IMR-90 (cell line): ENCODE data around the gene DCHS1. TPM values are rescaled to one million over a fixed set of nuclear protein-coding genes. Genes with fewer than 3 reads are reported as not detected.

ENCODE experiments used
- ATAC-seq: fragments of 200-7000 bp; cut with Tn5 transposase; 2 replicates; pipeline ENCODE4 v1.9.1; 2020; ENCODE audit warnings: low read depth, mild to moderate bottlenecking, moderate library complexity
- BruUV-seq: library from RNA; stranded (reverse); fragments of 400-500 nt; replicated peaks from 2 replicates; lab custom pipeline; 2021; lab: Mats Ljungman, UMichigan
- CTCF ChIA-PET: fragments of 300-600 bp; formaldehyde crosslinking; extraction: SDS; loops from one replicate; lab custom pipeline; 2021; ENCODE audit warnings: antibody characterized with exemption; lab: Yijun Ruan, JAX
- POLR2A ChIA-PET: fragments of 300-600 bp; sonication (Branson Sonifier 250); formaldehyde crosslinking; loops from one replicate; lab custom pipeline; 2022; ENCODE audit warnings: antibody characterized with exemption; ENCODE audit not compliant: unreplicated experiment; lab: Charles Lee
- DNase-seq: peaks from one replicate; pipeline ENCODE4 v3.0.0; 2013
- H2AFZ ChIP-seq: replicated peaks from 2 replicates; pipeline ENCODE3; 2013; ENCODE audit warnings: low read length, mild to moderate bottlenecking; ENCODE audit not compliant: poor library complexity
- H2AK5ac ChIP-seq: 2 replicates; pipeline ENCODE4 v1.6.1; 2013; ENCODE audit warnings: low read depth, low read length, inconsistent platforms
- H2AK9ac ChIP-seq: replicated peaks from 2 replicates; pipeline ENCODE3; 2013; ENCODE audit warnings: mild to moderate bottlenecking, low read depth, low read length, moderate library complexity; ENCODE audit not compliant: poor library complexity
- H2BK120ac ChIP-seq: 2 replicates; pipeline ENCODE4 v1.6.1; 2013; ENCODE audit warnings: low read depth, low read length, inconsistent platforms
- H2BK15ac ChIP-seq: 3 replicates; pipeline ENCODE4 v1.6.1; 2013; ENCODE audit warnings: low read depth, low read length, inconsistent platforms
- H2BK20ac ChIP-seq: 2 replicates; pipeline ENCODE4 v1.6.1; 2013; ENCODE audit warnings: low read depth, mild to moderate bottlenecking, inconsistent platforms, low read length, moderate library complexity
- H2BK5ac ChIP-seq: 2 replicates; pipeline ENCODE4 v1.6.1; 2013; ENCODE audit warnings: mild to moderate bottlenecking, low read depth, low read length, inconsistent platforms; ENCODE audit not compliant: poor library complexity, severe bottlenecking
- H3K14ac ChIP-seq: replicated peaks from 2 replicates; pipeline ENCODE4 v1.6.1; 2013; ENCODE audit warnings: low read depth, low read length, inconsistent platforms
- H3K18ac ChIP-seq: 2 replicates; pipeline ENCODE4 v1.6.1; 2013; ENCODE audit warnings: low read depth, low read length, control low read depth
- H3K23ac ChIP-seq: 2 replicates; pipeline ENCODE4 v1.6.1; 2013; ENCODE audit warnings: low read depth, low read length, inconsistent platforms
- H3K27ac ChIP-seq: 2 replicates; pipeline ENCODE4 v1.5.1; 2013; ENCODE audit warnings: mild to moderate bottlenecking, control low read depth, low read length; ENCODE audit not compliant: insufficient read depth
- H3K27me3 ChIP-seq: 2 replicates; pipeline ENCODE4 v1.6.1; 2013; ENCODE audit warnings: low read length; ENCODE audit not compliant: control insufficient read depth, insufficient read depth
- H3K36me3 ChIP-seq: 2 replicates; pipeline ENCODE4 v1.6.1; 2013; ENCODE audit warnings: low read length, mixed read lengths; ENCODE audit not compliant: control insufficient read depth, insufficient read depth
- H3K4ac ChIP-seq: 2 replicates; pipeline ENCODE4 v1.6.1; 2013; ENCODE audit warnings: low read depth, low read length, inconsistent platforms
- H3K4me1 ChIP-seq: 2 replicates; pipeline ENCODE4 v1.6.1; 2013; ENCODE audit warnings: low read length, mixed read lengths; ENCODE audit not compliant: control insufficient read depth, insufficient read depth
- H3K4me2 ChIP-seq: 2 replicates; pipeline ENCODE4 v1.6.1; 2013; ENCODE audit warnings: low read depth, mild to moderate bottlenecking, control low read depth, low read length, moderate library complexity
- H3K4me3 ChIP-seq: 2 replicates; pipeline ENCODE4 v1.5.1; 2013; ENCODE audit warnings: low read depth, mild to moderate bottlenecking, control low read depth, low read length, moderate library complexity; ENCODE audit not compliant: insufficient read depth
- H3K56ac ChIP-seq: 2 replicates; pipeline ENCODE4 v1.6.1; 2013; ENCODE audit warnings: low read length, inconsistent platforms; ENCODE audit not compliant: insufficient read depth; ENCODE audit errors: extremely low read depth
- H3K79me1 ChIP-seq, 2 experiments: 2 replicates each; pipeline ENCODE4 v1.6.1; 2013; ENCODE audit warnings: low read length in 2 of 2, inconsistent platforms in 1 of 2, low read depth in 1 of 2
- H3K9ac ChIP-seq: 2 replicates; pipeline ENCODE4 v1.6.1; 2013; ENCODE audit warnings: low read depth, low read length, control low read depth
- H3K9me1 ChIP-seq: 2 replicates; pipeline ENCODE4 v1.6.1; 2013; ENCODE audit warnings: low read length, inconsistent platforms; ENCODE audit not compliant: insufficient read depth
- H3K9me3 ChIP-seq: 2 replicates; pipeline ENCODE4 v1.6.1; 2013; ENCODE audit warnings: low read length; ENCODE audit not compliant: control insufficient read depth, insufficient read depth
- H4K20me1 ChIP-seq: 2 replicates; pipeline ENCODE4 v1.6.1; 2013; ENCODE audit warnings: low read length, inconsistent platforms; ENCODE audit not compliant: insufficient read depth
- H4K5ac ChIP-seq: 2 replicates; pipeline ENCODE4 v1.6.1; 2013; ENCODE audit warnings: mild to moderate bottlenecking, low read depth, low read length, control low read depth
- H4K8ac ChIP-seq, 2 experiments: 2 replicates each; pipeline ENCODE4 v1.6.1; 2013; ENCODE audit warnings: low read depth in 2 of 2, low read length in 2 of 2, control low read depth in 1 of 2, inconsistent platforms in 1 of 2
- H4K91ac ChIP-seq: 2 replicates; pipeline ENCODE4 v1.6.1; 2013; ENCODE audit warnings: low read depth, low read length, inconsistent platforms; ENCODE audit not compliant: insufficient read depth
- CTCF ChIP-seq: conservative IDR thresholded peaks from 2 replicates; pipeline ENCODE4 v1.5.1; 2012; ENCODE audit warnings: mild to moderate bottlenecking, low read depth, low read length, improper control_type of control experiment
- RAD21 ChIP-seq: IDR thresholded peaks from 2 replicates; pipeline ENCODE4 v1.6.1; 2012; ENCODE audit warnings: low read length, improper control_type of control experiment
- SMC3 ChIP-seq: fragments of 150-350 bp; IDR thresholded peaks from 2 replicates; pipeline ENCODE4 v1.6.1; 2016; ENCODE audit warnings: low read depth, mild to moderate bottlenecking, antibody characterized with exemption, low read length, moderate library complexity
- WGBS, 2 experiments: methylation state at CpG; one replicate each; pipeline versions ENCODE4 v1.1.5 to v1.1.7; 2013; ENCODE audit warnings: missing lambda C conversion rate in 2 of 2; ENCODE audit not compliant: insufficient read length in 1 of 2; ENCODE audit errors: extremely low coverage in 2 of 2; 5-methylcytosine and 5-hydroxymethylcytosine counted together
- dilution Hi-C: fragments of 300-500 bp; cut with HindIII; formaldehyde crosslinking; loops from one replicate; pipeline ENCODE4 v1.14.3; 2018; ENCODE audit warnings: low sequenced_read_pairs; ENCODE audit not compliant: unreplicated experiment
- in situ Hi-C: fragments of 300-500 bp; cut with MboI; formaldehyde crosslinking; loops from 3 replicates; pipeline ENCODE4 v1.14.3; 2019; ENCODE audit warnings: low sequenced_read_pairs, inconsistent platforms, mixed read lengths
- intact Hi-C: fragments of 100-400 bp; cut with micrococcal nuclease; formaldehyde crosslinking; loops from 2 replicates; pipeline ENCODE4 v1.10.0; 2022
- polyA plus RNA-seq, 3 experiments: library from polyadenylated mRNA; depleted of rRNA; stranded (reverse); fragments of >200 nt; gene quantifications; 2 replicates each; pipeline ENCODE4 v1.2.3, GENCODE V29; 2012; ENCODE audit warnings: low replicate concordance in 1 of 3
- total RNA-seq: library from RNA; depleted of rRNA; stranded (reverse); fragments of >200 nt; gene quantifications from 2 replicates; pipeline ENCODE4 v1.2.3, GENCODE V29; 2012

The DCHS1 gene
- total and polyA plus RNA-seq, 2 of the 4 experiments (the other 2 are of a cell fraction): 1.4 to 3.3 TPM

GRCh38 chr11:6625156-6625831 is 30.3 kb downstream of the DCHS1 start:
- Histone ChIP-seq H3K4me1 (no peaks in the 10 kb centered on the region), H3K27me3 (no peaks in the 10 kb centered on the region), H2BK20ac (no peak overlapping the region), H4K91ac (no peak overlapping the region), H3K9ac (no peak overlapping the region), H3K36me3 (peaks cover 52% of the 10 kb centered on the region), H2AFZ (no peak overlapping the region), H3K18ac (no peak overlapping the region), H3K79me1 (no peaks in the 10 kb centered on the region), H2BK15ac (no peak overlapping the region), H3K23ac (no peak overlapping the region), H3K4me3 (no peak overlapping the region), H4K8ac (no peak overlapping the region), H4K20me1 (no peaks in the 10 kb centered on the region), H2BK120ac (no peak overlapping the region), H3K9me3 (no peaks in the 10 kb centered on the region), H4K5ac (no peak overlapping the region), H3K14ac (no peak overlapping the region), H3K4me2 (no peak overlapping the region), H3K9me1 (no peaks in the 10 kb centered on the region), H2AK9ac (no peak overlapping the region), H2BK5ac (no peak overlapping the region), H3K4ac (no peak overlapping the region), H2AK5ac (no peak overlapping the region), H3K27ac (no peak overlapping the region), H3K56ac (no peak overlapping the region)
- in situ Hi-C loops (no loop called here), intact Hi-C loops (no loop called here), dilution Hi-C loops (no loop called here)
- ChIA-PET CTCF (no interaction called here), POLR2A (no interaction called here)
- DNase-seq: no peak
- 100% methylated on average over 1 of the region's 12 CpGs; no CpG with 5 or more reads in 1 of the 2 experiments for WGBS, 2 experiments
- ATAC-seq: no peak
- no peak for TF ChIP-seq RAD21
- TF ChIP-seq SMC3: no peak
- no peak for TF ChIP-seq CTCF
- BruUV-seq: no TSS peak
